ENCODE data around the gene GABRB3.

Gene GABRB3

GRCh38 chr15:26504009-26504408 is 268.9 kb downstream of the GABRB3 start:
- no peaks in the 10 kb centered on the region for H3F3A ChIP-seq (ENCODE audit: low read depth)
- no peaks in the 10 kb centered on the region for H4K20me1 ChIP-seq (ENCODE audit: insufficient read depth, low read length, poor library complexity, severe bottlenecking)
- H3K9me3 ChIP-seq (ENCODE audit: insufficient read depth, low read depth, low read length) = peaks cover 3% of the 10 kb centered on the region; the same call in 1 of the 2 replicates
- no peaks in the 10 kb centered on the region for H3K36me3 ChIP-seq (ENCODE audit: insufficient read depth, low read length)
- H3K4me3 ChIP-seq (ENCODE audit: low read length, poor library complexity, severe bottlenecking) = no peak overlapping the region
- no peak overlapping the region for H3K4me2 ChIP-seq (ENCODE audit: low read depth, low read length, poor library complexity, severe bottlenecking)
- H3K4me1 ChIP-seq (ENCODE audit: insufficient read depth, low read length, poor library complexity, severe bottlenecking) = no peaks in the 10 kb centered on the region
- H3K9me2 ChIP-seq (replicated peaks; ENCODE audit: low read depth, low read length) = no peaks in the 10 kb centered on the region
- no peak overlapping the region for H3K9ac ChIP-seq (ENCODE audit: low read depth, low read length, poor library complexity, severe bottlenecking)
- no peak for TF ChIP-seq CTCF (conservative IDR thresholded peaks at IDR 0.05; ENCODE audit: low read length)
- no peak for TF ChIP-seq EZH2phosphoT487 (IDR thresholded peaks at IDR 0.05; ENCODE audit: borderline replicate concordance)
- H2AFZ ChIP-seq (ENCODE audit: low read length) = no peak overlapping the region
- no peaks in the 10 kb centered on the region for H3K79me2 ChIP-seq (ENCODE audit: insufficient read depth, low read length)
- H3K27me3 ChIP-seq (ENCODE audit: insufficient read depth, low read length, poor library complexity, severe bottlenecking) = no peaks in the 10 kb centered on the region
